NCI-H146 treated with DMSO at 0.1 percent for 48 hours (cell line): ENCODE measurements around the gene SNTA1.
A peak's percentile ranks its signal among the peaks of the same experiment; 100 is the strongest.
"Not testable (repeated sequence)": the region's sequence is repeated elsewhere in the genome, so short reads cannot be mapped to it uniquely, and the experiment has no call there.

Source experiments
- DNase-seq: peaks from one replicate; lab custom pipeline; 2025; ENCODE audit not compliant: unreplicated experiment; lab: John Stamatoyannopoulos, UW

The SNTA1 gene

GRCh38 chr20:33400812-33401183 lies 42.8 kb downstream of the SNTA1 start:
- DNase-seq, result peak; percentile 40

- no peak for DNase-seq
Measured at GRCh38 chr20:33399924-33400323, 43.6 kb downstream of the SNTA1 start.

GRCh38 chr20:33394718-33395117 lies 48.8 kb downstream of the SNTA1 start:
- DNase-seq, result no peak

GRCh38 chr20:33393609-33394008 lies 50.0 kb downstream of the SNTA1 start:
- DNase-seq, result no peak

- DNase-seq, result no peak
Measured at GRCh38 chr20:33391722-33392415, 51.7 kb downstream of the SNTA1 start.

GRCh38 chr20:33389326-33389725 lies 54.2 kb downstream of the SNTA1 start:
- not testable (repeated sequence) for DNase-seq

- DNase-seq, result no peak
Measured at GRCh38 chr20:33388268-33388667, 55.3 kb downstream of the SNTA1 start.

- no peak for DNase-seq
Measured at GRCh38 chr20:33387177-33387576, 56.4 kb downstream of the SNTA1 start.

GRCh38 chr20:33386673-33387072 lies 56.9 kb downstream of the SNTA1 start:
- no peak for DNase-seq

- DNase-seq, result no peak
Measured at GRCh38 chr20:33377366-33377765, 66.2 kb downstream of the SNTA1 start.

- peak; percentile 98 for DNase-seq
Measured at GRCh38 chr20:33373735-33374605, 69.6 kb downstream of the SNTA1 start.

- no peak for DNase-seq
Measured at GRCh38 chr20:33372993-33373441, 70.5 kb downstream of the SNTA1 start.

- no peak for DNase-seq
Measured at GRCh38 chr20:33370291-33370690, 73.3 kb downstream of the SNTA1 start.

GRCh38 chr20:33362898-33363297 lies 80.7 kb downstream of the SNTA1 start:
- DNase-seq, result no peak

- DNase-seq, result no peak
Measured at GRCh38 chr20:33359399-33360261, 83.9 kb downstream of the SNTA1 start.
